ENCODE measurements around the gene CCDC88C.

Gene CCDC88C

GRCh38 chr14:91339076-91339475 is 78.5 kb downstream of the CCDC88C start:
- no peak for ATAC-seq (ENCODE audit: low read depth)
- no peak for DNase-seq (ENCODE audit: low spot score)
- H3K36me3 ChIP-seq (ENCODE audit: low read depth) = peaks cover 36% of the 10 kb centered on the region

GRCh38 chr14:91338379-91338778 is 79.2 kb downstream of the CCDC88C start:
- H3K4me3 ChIP-seq (ENCODE audit: severe bottlenecking) = no peak overlapping the region
- ATAC-seq (ENCODE audit: low read depth) = no peak
- TF ChIP-seq CTCF (IDR thresholded peaks at IDR 0.05; ENCODE audit: poor library complexity, severe bottlenecking) = no peak
- peaks cover 42% of the 10 kb centered on the region for H3K36me3 ChIP-seq (ENCODE audit: low read depth)
- H3K9me3 ChIP-seq (ENCODE audit: severe bottlenecking) = no peaks in the 10 kb centered on the region
- no peak for DNase-seq (ENCODE audit: low spot score)
- no peaks in the 10 kb centered on the region for H3K4me1 ChIP-seq (ENCODE audit: insufficient read depth, poor library complexity, severe bottlenecking)
- no peak overlapping the region for H3K27ac ChIP-seq (ENCODE audit: poor library complexity, severe bottlenecking)
- no peaks in the 10 kb centered on the region for H3K27me3 ChIP-seq (ENCODE audit: insufficient read depth, poor library complexity, severe bottlenecking)

More at GRCh38 chr14:91339076-91339475, 78.5 kb downstream of the CCDC88C start:
- Histone ChIP-seq H3K27me3 (ENCODE audit: insufficient read depth, poor library complexity, severe bottlenecking) (no peaks in the 10 kb centered on the region), H3K4me1 (ENCODE audit: insufficient read depth, poor library complexity, severe bottlenecking) (no peaks in the 10 kb centered on the region), H3K27ac (ENCODE audit: poor library complexity, severe bottlenecking) (no peak overlapping the region), H3K9me3 (ENCODE audit: severe bottlenecking) (no peaks in the 10 kb centered on the region), H3K4me3 (ENCODE audit: severe bottlenecking) (no peak overlapping the region)
- TF ChIP-seq CTCF (IDR thresholded peaks at IDR 0.05; ENCODE audit: poor library complexity, severe bottlenecking) = no peak

- H3K4me1 ChIP-seq (ENCODE audit: insufficient read depth, poor library complexity, severe bottlenecking) = no peaks in the 10 kb centered on the region
- no peak for TF ChIP-seq CTCF (IDR thresholded peaks at IDR 0.05; ENCODE audit: poor library complexity, severe bottlenecking)
- ATAC-seq (ENCODE audit: low read depth) = no peak
- H3K9me3 ChIP-seq (ENCODE audit: severe bottlenecking) = no peaks in the 10 kb centered on the region
- peaks cover 47% of the 10 kb centered on the region for H3K36me3 ChIP-seq (ENCODE audit: low read depth)
- H3K4me3 ChIP-seq (ENCODE audit: severe bottlenecking) = no peak overlapping the region
- H3K27me3 ChIP-seq (ENCODE audit: insufficient read depth, poor library complexity, severe bottlenecking) = no peaks in the 10 kb centered on the region
- H3K27ac ChIP-seq (ENCODE audit: poor library complexity, severe bottlenecking) = no peak overlapping the region
- DNase-seq (ENCODE audit: low spot score) = no peak
Measured at GRCh38 chr14:91337699-91338335, 79.8 kb downstream of the CCDC88C start.

- H3K9me3 ChIP-seq (ENCODE audit: severe bottlenecking) = no peaks in the 10 kb centered on the region
- ATAC-seq (ENCODE audit: low read depth) (no peak), DNase-seq (ENCODE audit: low spot score) (no peak)
- H3K4me1 ChIP-seq (ENCODE audit: insufficient read depth, poor library complexity, severe bottlenecking) = no peaks in the 10 kb centered on the region
- no peak overlapping the region for H3K27ac ChIP-seq (ENCODE audit: poor library complexity, severe bottlenecking)
- no peak overlapping the region for H3K4me3 ChIP-seq (ENCODE audit: severe bottlenecking)
- no peak for TF ChIP-seq CTCF (IDR thresholded peaks at IDR 0.05; ENCODE audit: poor library complexity, severe bottlenecking)
- H3K36me3 ChIP-seq (ENCODE audit: low read depth) = peaks cover 46% of the 10 kb centered on the region
- no peaks in the 10 kb centered on the region for H3K27me3 ChIP-seq (ENCODE audit: insufficient read depth, poor library complexity, severe bottlenecking)
Measured at GRCh38 chr14:91336093-91336450, 81.5 kb downstream of the CCDC88C start.

Measured in RWPE2 (cell line).